ENCODE measurements around the gene PELI3.

The PELI3 gene

DNA sequence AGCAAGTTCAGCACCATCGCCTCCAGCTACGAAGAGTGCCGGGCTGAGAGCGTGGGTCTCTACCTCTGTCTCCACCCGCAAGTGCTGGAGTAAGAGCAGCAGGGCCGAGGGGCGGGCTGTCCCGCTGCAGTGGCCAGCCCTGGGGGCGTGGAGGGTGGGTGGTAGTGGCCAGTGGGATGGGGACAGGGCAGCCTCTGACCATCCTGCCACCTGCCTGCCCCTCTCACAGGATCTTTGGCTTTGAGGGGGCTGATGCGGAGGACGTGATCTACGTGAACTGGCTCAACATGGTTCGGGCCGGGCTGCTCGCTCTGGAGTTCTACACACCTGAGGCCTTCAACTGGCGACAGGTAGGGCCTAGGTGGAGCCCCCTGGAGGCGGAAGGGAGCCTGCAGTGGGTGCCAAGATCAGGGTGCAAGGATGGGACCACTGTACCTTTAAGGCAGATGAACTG, 28.7 kb downstream of the PELI3 start:
- H3K27me3 ChIP-seq, result no peaks in the 10 kb centered on the region
- H3K4me1 ChIP-seq, result no peaks in the 10 kb centered on the region
- H3K9ac ChIP-seq, result no peak overlapping the region
- peaks cover 99% of the 10 kb centered on the region for H3K36me3 ChIP-seq
- no peaks in the 10 kb centered on the region for H3K9me3 ChIP-seq
- no peak for TF ChIP-seq Cebpa-rat (IDR thresholded peaks at IDR 0.05)
- peaks cover 4% of the 10 kb centered on the region; the same call in 1 of the 2 replicates for H4K20me1 ChIP-seq
- no peak overlapping the region for H3K4me3 ChIP-seq
- H3K27ac ChIP-seq, result no peak overlapping the region
- no peak overlapping the region for H3K4me2 ChIP-seq

DNA sequence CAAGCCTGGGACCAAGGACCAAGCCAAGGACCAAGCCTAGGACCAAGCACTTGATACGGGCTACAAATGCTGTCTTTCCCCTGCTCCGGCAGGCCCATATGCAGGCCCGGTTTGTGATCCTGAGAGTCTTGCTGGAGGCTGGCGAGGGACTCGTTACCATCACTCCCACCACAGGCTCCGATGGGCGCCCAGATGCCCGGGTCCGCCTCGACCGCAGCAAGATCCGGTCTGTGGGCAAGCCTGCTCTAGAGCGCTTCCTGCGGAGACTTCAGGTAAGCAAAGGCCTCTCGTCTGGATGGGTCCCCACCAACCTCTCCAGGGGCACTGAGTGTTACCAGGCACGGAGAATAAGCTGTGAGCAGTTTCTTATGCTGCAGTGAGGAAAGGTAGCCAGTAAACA, 30.5 kb downstream of the PELI3 start:
- no peak overlapping the region for H3K9ac ChIP-seq
- H3K4me1 ChIP-seq, result no peaks in the 10 kb centered on the region
- no peak overlapping the region for H3K4me2 ChIP-seq
- no peaks in the 10 kb centered on the region for H3K27me3 ChIP-seq
- H4K20me1 ChIP-seq, result no peaks in the 10 kb centered on the region
- H3K27ac ChIP-seq, result no peak overlapping the region
- TF ChIP-seq Cebpa-rat (IDR thresholded peaks at IDR 0.05), result no peak
- H3K36me3 ChIP-seq, result peaks cover 98% of the 10 kb centered on the region
- no peak overlapping the region for H3K4me3 ChIP-seq
- H3K9me3 ChIP-seq, result no peaks in the 10 kb centered on the region

DNA sequence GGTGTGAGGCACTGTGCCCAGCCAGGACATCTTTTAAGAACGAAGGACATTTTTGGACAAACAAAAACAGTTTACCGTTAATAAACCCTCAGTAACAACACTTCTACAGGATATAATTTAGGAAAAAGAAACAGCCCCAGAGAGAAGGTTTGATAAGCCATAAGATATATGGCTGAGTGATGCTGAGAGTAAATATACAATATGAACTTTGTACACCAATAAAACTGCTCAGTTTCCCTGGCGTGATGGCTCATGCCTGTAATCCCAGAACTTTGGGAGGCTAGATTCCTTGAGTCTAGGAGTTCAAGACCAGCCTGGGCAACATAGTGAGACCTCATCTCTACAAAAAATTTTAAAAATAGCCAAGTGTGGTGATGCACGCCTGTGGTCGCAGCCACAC, 31.8 kb downstream of the PELI3 start:
- no peak for TF ChIP-seq Cebpa-rat (IDR thresholded peaks at IDR 0.05)
- Histone ChIP-seq H3K9me3 (no peaks in the 10 kb centered on the region), H4K20me1 (no peaks in the 10 kb centered on the region), H3K4me3 (no peak overlapping the region), H3K27me3 (no peaks in the 10 kb centered on the region), H3K4me1 (no peaks in the 10 kb centered on the region), H3K36me3 (peaks cover 88% of the 10 kb centered on the region), H3K9ac (no peak overlapping the region), H3K27ac (no peak overlapping the region), H3K4me2 (no peak overlapping the region)

DNA sequence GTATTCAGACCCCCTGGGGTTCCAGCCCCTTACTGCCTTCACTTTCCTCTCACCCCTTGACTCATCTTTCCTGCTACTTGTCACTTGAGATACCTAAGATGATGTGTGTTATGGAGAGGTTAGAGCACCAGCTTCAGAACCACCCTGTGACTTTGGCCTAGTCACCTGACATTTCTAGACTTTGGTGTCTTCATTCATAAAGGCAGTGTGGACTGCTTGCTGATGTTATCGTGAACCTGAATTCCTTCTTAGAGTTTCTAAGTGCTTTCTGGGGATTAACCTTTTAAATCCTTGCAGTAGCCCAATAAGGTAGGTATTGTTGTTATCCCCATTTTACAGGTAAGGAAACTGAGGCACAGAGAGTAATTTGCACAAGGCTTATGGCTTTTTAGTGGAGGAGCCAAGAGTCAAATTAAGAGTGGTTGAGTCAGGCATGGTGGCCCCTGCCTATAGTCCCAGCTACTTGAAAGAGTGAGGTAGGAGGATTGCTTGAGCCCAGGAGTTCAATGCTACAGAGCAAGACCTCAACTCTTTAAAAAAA, 38.6 kb downstream of the PELI3 start:
- no peak overlapping the region for H3K4me3 ChIP-seq
- H3K4me2 ChIP-seq, result no peak overlapping the region
- H3K36me3 ChIP-seq, result peaks cover 77% of the 10 kb centered on the region
- H4K20me1 ChIP-seq, result no peaks in the 10 kb centered on the region
- no peaks in the 10 kb centered on the region for H3K9me3 ChIP-seq
- H3K27me3 ChIP-seq, result no peaks in the 10 kb centered on the region
- no peak overlapping the region for H3K9ac ChIP-seq
- peaks cover 6% of the 10 kb centered on the region; the same call in 1 of the 2 replicates for H3K4me1 ChIP-seq
- no peak overlapping the region for H3K27ac ChIP-seq
- TF ChIP-seq Cebpa-rat (IDR thresholded peaks at IDR 0.05), result no peak

DNA sequence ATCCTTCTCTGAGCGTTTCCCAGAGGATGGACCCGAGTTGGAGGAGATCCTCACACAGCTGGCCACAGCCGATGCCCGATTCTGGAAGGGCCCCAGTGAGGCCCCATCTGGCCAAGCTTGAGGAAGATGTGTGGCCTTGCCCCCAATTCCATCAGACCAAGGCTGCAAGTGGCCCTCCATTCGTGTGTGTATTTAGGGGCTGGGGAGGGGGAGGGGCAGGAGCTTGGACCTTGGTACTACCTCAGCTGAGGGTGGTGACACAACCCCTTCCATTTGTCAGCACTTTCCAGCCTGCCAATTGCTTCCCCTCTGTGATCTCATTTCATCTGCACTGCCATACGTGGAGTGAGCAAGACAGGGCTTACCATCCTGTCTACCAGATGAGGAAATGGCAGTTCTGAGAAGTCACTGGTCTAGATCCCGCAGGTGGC, 42.4 kb downstream of the PELI3 start:
- Histone ChIP-seq H3K4me2 (no peak overlapping the region), H4K20me1 (no peaks in the 10 kb centered on the region), H3K9ac (no peak overlapping the region), H3K27ac (no peak overlapping the region), H3K4me1 (peaks cover 17% of the 10 kb centered on the region), H3K27me3 (no peaks in the 10 kb centered on the region), H3K4me3 (no peak overlapping the region), H3K36me3 (peaks cover 66% of the 10 kb centered on the region), H3K9me3 (no peaks in the 10 kb centered on the region)
- TF ChIP-seq Cebpa-rat (IDR thresholded peaks at IDR 0.05), result no peak

DNA sequence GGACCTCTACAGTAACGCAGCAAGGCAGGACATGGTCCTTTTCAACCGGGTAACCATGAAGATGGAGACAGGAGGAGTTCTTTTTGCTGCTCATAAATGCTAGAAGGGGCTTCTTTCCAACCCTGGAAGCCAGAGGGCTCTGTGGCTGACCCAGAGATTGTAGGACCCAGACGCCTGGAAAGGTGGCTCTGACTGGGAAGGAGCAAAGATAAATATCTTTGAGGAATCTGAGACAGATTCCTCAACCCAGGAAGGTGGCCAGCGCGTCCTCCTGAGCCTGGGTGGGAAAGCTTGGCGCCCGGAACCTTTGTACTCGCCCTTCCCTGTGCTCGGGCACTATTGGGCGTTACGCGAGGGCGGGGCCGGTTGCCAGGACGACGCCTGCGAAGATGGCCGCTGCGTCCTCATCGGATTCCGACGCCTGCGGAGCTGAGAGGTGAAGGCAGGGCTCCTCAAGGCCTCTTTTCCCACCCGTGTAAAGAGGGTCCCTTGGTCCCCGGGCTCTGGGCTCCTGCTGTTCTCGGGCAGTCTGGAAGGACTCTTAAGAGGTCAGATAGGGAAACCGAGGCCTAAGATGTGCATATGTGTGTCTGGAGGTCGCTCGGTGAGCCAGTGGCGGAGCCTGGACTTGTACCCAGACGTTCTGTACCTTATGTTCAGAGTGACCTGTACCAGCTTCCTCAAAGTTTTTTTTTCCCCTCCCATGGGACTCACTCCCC, 43.7 kb downstream of the PELI3 start, which contains the start of gene BBS1:
TSS of gene BBS1 (plus strand) at position 365 of the 719 bp plus-strand sequence. CDS start at position 390, 25 bp downstream.
- peak within 1 kb of the TSS; percentile 99 for H3K4me2 ChIP-seq
- H3K4me3 ChIP-seq, result peak within 1 kb of the TSS; percentile 87
- peak within 1 kb of the TSS; percentile 69 for H3K27ac ChIP-seq
- no peaks in the 10 kb centered on the region for H3K9me3 ChIP-seq
- H3K9ac ChIP-seq, result peak within 1 kb of the TSS; percentile 79
- H4K20me1 ChIP-seq, result no peaks in the 10 kb centered on the region
- H3K27me3 ChIP-seq, result no peaks in the 10 kb centered on the region
- H3K4me1 ChIP-seq, result peaks cover 17% of the 10 kb centered on the region
- H3K36me3 ChIP-seq, result peaks cover 66% of the 10 kb centered on the region
- TF ChIP-seq Cebpa-rat (IDR thresholded peaks at IDR 0.05), result no peak

DNA sequence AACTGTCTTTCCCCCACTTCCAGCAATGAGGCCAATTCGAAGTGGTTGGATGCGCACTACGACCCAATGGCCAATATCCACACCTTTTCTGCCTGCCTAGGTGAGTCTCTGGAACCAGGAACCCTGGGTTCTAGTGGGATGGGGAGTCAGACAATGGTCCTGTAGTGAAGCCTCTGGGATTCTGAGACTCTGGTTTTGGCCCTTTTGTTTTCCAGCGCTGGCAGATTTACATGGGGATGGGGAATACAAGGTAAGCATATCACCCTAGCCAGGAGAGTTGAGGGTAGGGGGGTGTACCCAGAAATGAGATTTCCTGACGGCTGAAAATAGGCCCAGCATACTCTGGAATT, 44.3 kb downstream of the PELI3 start:
- Histone ChIP-seq H4K20me1 (no peaks in the 10 kb centered on the region), H3K27me3 (no peaks in the 10 kb centered on the region), H3K4me2 (peak overlapping the region; percentile 99), H3K9ac (peak overlapping the region; percentile 79), H3K9me3 (no peaks in the 10 kb centered on the region), H3K27ac (peak overlapping the region; percentile 69; the same call in 1 of the 2 replicates), H3K4me1 (peaks cover 17% of the 10 kb centered on the region), H3K4me3 (peak overlapping the region; percentile 87), H3K36me3 (peaks cover 69% of the 10 kb centered on the region)
- no peak for TF ChIP-seq Cebpa-rat (IDR thresholded peaks at IDR 0.05)

DNA sequence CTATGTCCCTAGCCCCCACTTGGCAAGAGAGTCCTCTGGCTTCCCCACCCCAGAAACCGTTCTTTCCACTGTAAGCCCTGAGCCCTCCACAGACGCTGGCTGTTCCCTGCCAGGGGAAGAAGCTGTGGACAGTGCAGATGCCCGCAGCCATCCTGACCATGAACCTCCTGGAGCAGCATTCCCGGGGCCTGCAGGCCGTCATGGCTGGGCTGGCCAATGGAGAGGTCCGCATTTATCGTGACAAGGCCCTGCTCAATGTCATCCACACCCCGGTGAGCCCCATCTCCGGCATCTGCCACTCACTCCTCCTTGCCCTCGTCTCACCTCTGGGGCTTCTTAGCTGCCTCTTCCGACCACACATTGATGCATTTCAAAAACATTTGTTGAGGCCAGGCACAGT, 56.9 kb downstream of the PELI3 start:
- H4K20me1 ChIP-seq, result no peaks in the 10 kb centered on the region
- H3K4me2 ChIP-seq, result no peak overlapping the region
- H3K9me3 ChIP-seq, result no peaks in the 10 kb centered on the region
- TF ChIP-seq Cebpa-rat (IDR thresholded peaks at IDR 0.05), result no peak
- H3K4me1 ChIP-seq, result no peaks in the 10 kb centered on the region
- no peaks in the 10 kb centered on the region for H3K27me3 ChIP-seq
- no peak overlapping the region for H3K4me3 ChIP-seq
- peaks cover 86% of the 10 kb centered on the region for H3K36me3 ChIP-seq
- H3K27ac ChIP-seq, result no peak overlapping the region
- H3K9ac ChIP-seq, result no peak overlapping the region

DNA sequence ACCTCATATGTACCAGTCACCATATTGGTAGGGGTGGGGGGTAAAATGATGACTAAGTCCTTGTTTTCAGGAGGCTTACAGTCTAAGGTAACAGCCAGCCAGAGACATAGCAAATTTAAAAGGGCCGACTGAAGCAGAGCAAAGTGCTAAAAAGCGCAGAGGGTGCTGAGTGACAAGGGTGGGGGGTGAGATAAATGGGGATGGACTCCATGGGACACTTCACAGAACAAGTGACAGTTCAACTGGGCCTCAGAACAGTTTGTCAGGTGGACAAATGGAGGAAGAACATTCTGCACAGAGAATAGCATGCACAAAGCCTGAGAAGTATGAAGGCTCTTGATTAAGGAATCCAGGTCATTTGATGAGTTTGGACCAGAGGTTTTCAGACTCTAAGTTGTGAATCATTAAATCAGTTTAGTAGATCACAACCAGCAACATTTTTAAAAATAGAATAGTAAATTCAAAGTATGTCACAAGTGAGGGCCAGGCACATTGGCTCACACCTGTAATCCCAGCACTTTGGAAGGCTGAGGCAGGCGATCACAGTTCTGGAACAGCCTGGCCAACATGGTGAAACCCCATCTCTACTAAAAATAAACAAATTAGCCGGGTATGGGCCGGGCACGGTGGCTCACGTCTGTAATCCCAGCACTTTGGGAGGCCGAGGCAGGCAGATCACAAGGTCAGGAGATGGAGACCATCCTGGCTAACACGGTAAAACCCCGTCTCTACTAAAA, 57.8 kb downstream of the PELI3 start:
- H3K4me2 ChIP-seq, result no peak overlapping the region
- no peak for TF ChIP-seq Cebpa-rat (IDR thresholded peaks at IDR 0.05)
- H3K9ac ChIP-seq, result no peak overlapping the region
- no peaks in the 10 kb centered on the region for H3K9me3 ChIP-seq
- no peaks in the 10 kb centered on the region for H3K27me3 ChIP-seq
- peaks cover 78% of the 10 kb centered on the region for H3K36me3 ChIP-seq
- no peaks in the 10 kb centered on the region for H3K4me1 ChIP-seq
- H3K27ac ChIP-seq, result no peak overlapping the region
- H3K4me3 ChIP-seq, result no peak overlapping the region
- H4K20me1 ChIP-seq, result no peaks in the 10 kb centered on the region
